H1 (cell line): Measurements from ENCODE around the gene TRIM44. TPM values are rescaled to one million over a fixed set of nuclear protein-coding genes. Genes with fewer than 3 reads are reported as not detected.

Source experiments
- EZH2 ChIP-seq: fragments of 200-600 bp; sonication (generic); IDR thresholded peaks from 2 replicates; pipeline ENCODE4 v1.7.1; 2012; ENCODE audit warnings: low read depth, mild to moderate bottlenecking, moderate library complexity, low read length, inconsistent platforms; ENCODE audit not compliant: severe bottlenecking
- GABPA ChIP-seq: IDR thresholded peaks from 2 replicates; pipeline ENCODE4 v1.6.1; 2011; ENCODE audit warnings: mild to moderate bottlenecking, low read length, moderate library complexity, borderline replicate concordance; ENCODE audit not compliant: insufficient read depth
- PHF8 ChIP-seq: fragments of 200-600 bp; sonication (generic); conservative IDR thresholded peaks from 2 replicates; pipeline ENCODE4 v1.7.1; 2012; ENCODE audit warnings: low read depth, mild to moderate bottlenecking, inconsistent platforms, low read length, moderate library complexity
- RXRA ChIP-seq: IDR thresholded peaks from 2 replicates; pipeline ENCODE4 v1.6.1; 2011; ENCODE audit warnings: low read depth, mild to moderate bottlenecking, low read length, moderate library complexity; ENCODE audit not compliant: insufficient read depth
- TBP ChIP-seq: IDR thresholded peaks from 2 replicates; pipeline ENCODE4 v1.6.1; 2011; ENCODE audit warnings: low read depth, low read length, improper control_type of control experiment
- polyA plus RNA-seq, 7 experiments: library from polyadenylated mRNA; depleted of rRNA in 3 of 7; stranded (reverse) in 5 of 7; unstranded in 2 of 7; fragments of >200 nt in 5 of 7; fragments of 200-250 nt in 2 of 7; gene quantifications; 1 replicate in 5 of 7; 2 replicates in 1 of 7; 4 replicates in 1 of 7; pipeline versions ENCODE4 v1.2.1 to v1.2.3, GENCODE V29; 2011 to 2013; ENCODE audit warnings: missing spikeins in 2 of 7, mixed read lengths in 2 of 7
- total RNA-seq: library from RNA; stranded (reverse); fragmentation: NEBNext Ultra II Directional; extraction: Animal tissue kit (Norgen Biotek cat#: 25700); gene quantifications from 2 replicates; pipeline ENCODE4 v1.2.1, GENCODE V29; 2021

The TRIM44 gene
- total and polyA plus RNA-seq, 2 of the 8 experiments (the other 6 are each of a cell fraction or from before 2014, with no cell fraction given): 13.9 to 34.4 TPM

DNA sequence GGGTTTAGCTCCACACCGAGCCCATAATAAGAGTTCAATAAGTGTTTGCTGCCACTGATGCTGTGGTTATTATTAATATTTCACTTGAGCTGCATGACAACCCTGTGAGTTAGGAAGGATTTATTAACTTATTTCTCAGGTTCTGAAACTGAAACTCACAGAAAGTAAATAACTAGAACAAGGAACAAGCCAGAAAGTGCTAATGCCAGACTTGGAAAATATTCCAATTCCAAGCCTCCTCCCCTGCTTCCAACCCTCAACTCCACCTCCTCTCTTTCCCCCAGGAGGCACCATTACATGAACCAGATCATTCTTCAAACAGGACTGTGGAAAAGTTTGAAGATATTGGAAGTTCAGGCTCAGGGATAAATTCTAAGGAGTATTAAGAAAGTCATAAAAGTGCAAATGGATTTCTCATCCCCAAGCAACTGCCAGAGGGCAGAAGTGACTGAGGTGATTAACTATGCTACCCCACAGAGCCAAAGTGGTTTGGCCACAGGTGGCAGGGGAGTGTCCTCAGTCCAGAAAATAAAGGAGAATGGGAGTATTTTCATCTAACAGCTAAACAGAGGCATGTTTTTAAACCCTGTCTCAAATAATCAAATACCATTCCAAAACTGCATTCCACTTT lies 47.5 kb upstream of the TRIM44 start (continued):
- no peak for TF ChIP-seq EZH2
- no peak for TF ChIP-seq RXRA
- TF ChIP-seq PHF8: no peak
- no peak for TF ChIP-seq GABPA
- no peak for TF ChIP-seq TBP
- TF ChIP-seq, all 59 proteins: peak for 0
